H1 (cell line): Measurements from ENCODE around the gene LBHD1. TPM values are rescaled to one million over a fixed set of nuclear protein-coding genes. Genes with fewer than 3 reads are reported as not detected.

Experiments used
- CTCF ChIA-PET: fragments of 300-600 bp; sonication (Branson Sonifier 250); formaldehyde crosslinking; loops from one replicate; lab custom pipeline; 2021; ENCODE audit not compliant: partially characterized antibody; lab: Charles Lee
- POLR2A ChIA-PET: fragments of 300-600 bp; sonication (Branson Sonifier 250); formaldehyde crosslinking; loops from one replicate; lab custom pipeline; 2021; ENCODE audit warnings: inconsistent platforms; ENCODE audit not compliant: partially characterized antibody; lab: Charles Lee
- DNase-seq, 2 experiments: peaks; one replicate each; pipeline versions ENCODE4 v3.0.0 to v3.0.0-alpha.2; 2010 to 2022; ENCODE audit warnings: low spot score in 2 of 2, low read depth in 1 of 2, mixed read lengths in 1 of 2
- FAIRE-seq: peaks from 2 replicates; lab custom pipeline; 2011; peaks lifted over from hg19 to GRCh38; lab: Jason Lieb, UNC
- H2AFZ ChIP-seq: 2 replicates; pipeline ENCODE4 v1.8.1; 2012; ENCODE audit warnings: low read length, inconsistent platforms
- H2AK5ac ChIP-seq: 2 replicates; pipeline ENCODE4 v1.6.1; 2013; ENCODE audit warnings: low read depth, low read length
- H2BK120ac ChIP-seq: replicated peaks from 2 replicates; pipeline ENCODE3; 2013; ENCODE audit warnings: low read depth, low read length, inconsistent platforms
- H2BK12ac ChIP-seq: 2 replicates; pipeline ENCODE4 v1.6.1; 2013; ENCODE audit warnings: low read depth, low read length
- H2BK15ac ChIP-seq: 2 replicates; pipeline ENCODE4 v1.6.1; 2013; ENCODE audit warnings: low read length
- H2BK20ac ChIP-seq: 2 replicates; pipeline ENCODE4 v1.6.1; 2013; ENCODE audit warnings: low read length
- H2BK5ac ChIP-seq: 2 replicates; pipeline ENCODE4 v1.6.1; 2013; ENCODE audit warnings: low read depth, low read length
- H3K14ac ChIP-seq: 2 replicates; pipeline ENCODE4 v1.6.1; 2013; ENCODE audit warnings: inconsistent platforms; ENCODE audit not compliant: insufficient read length
- H3K18ac ChIP-seq: 2 replicates; pipeline ENCODE4 v1.6.1; 2013; ENCODE audit warnings: low read length; ENCODE audit errors: extremely low read depth
- H3K23ac ChIP-seq: 2 replicates; pipeline ENCODE4 v1.6.1; 2013; ENCODE audit warnings: inconsistent platforms; ENCODE audit not compliant: insufficient read length
- H3K23me2 ChIP-seq: 2 replicates; pipeline ENCODE4 v1.6.1; 2013; ENCODE audit warnings: low read depth, low read length
- H3K27ac ChIP-seq: 2 replicates; pipeline ENCODE4 v1.6.1; 2011; ENCODE audit warnings: low read depth, low read length, inconsistent platforms
- H3K27me3 ChIP-seq, 4 experiments: replicated peaks in 1 of 4; 1 replicate in 1 of 4; 2 replicates in 3 of 4; pipeline versions ENCODE4 v1.6.1 to v1.8.1; 2011 to 2013; ENCODE audit warnings: low read length in 3 of 4, mild to moderate bottlenecking in 3 of 4, inconsistent platforms in 2 of 4, mixed read lengths in 2 of 4, moderate library complexity in 1 of 4; ENCODE audit not compliant: control insufficient read depth in 3 of 4, insufficient read depth in 3 of 4; ENCODE audit errors: extremely low read depth in 1 of 4
- H3K36me3 ChIP-seq, 4 experiments: 2 replicates each; pipeline versions ENCODE4 v1.6.1 to v1.8.1; 2011 to 2013; ENCODE audit warnings: mild to moderate bottlenecking in 4 of 4, low read length in 3 of 4, moderate library complexity in 2 of 4, control low read depth in 1 of 4, inconsistent platforms in 1 of 4; ENCODE audit not compliant: insufficient read depth in 4 of 4, control insufficient read depth in 2 of 4
- H3K4ac ChIP-seq: replicated peaks from 2 replicates; pipeline ENCODE3; 2013; ENCODE audit warnings: low read length, low read depth, mixed read lengths, inconsistent platforms; ENCODE audit not compliant: insufficient read length
- H3K4me1 ChIP-seq, 4 experiments: replicated peaks in 1 of 4; 1 replicate in 1 of 4; 2 replicates in 3 of 4; pipeline versions ENCODE4 v1.6.1 to v1.8.1; 2011 to 2013; ENCODE audit warnings: low read length in 3 of 4, inconsistent platforms in 2 of 4, mixed read lengths in 1 of 4; ENCODE audit not compliant: insufficient read depth in 4 of 4, control insufficient read depth in 3 of 4
- H3K4me2 ChIP-seq, 2 experiments: 2 replicates each; pipeline versions ENCODE4 v1.6.1 to v1.8.1; 2011 to 2013; ENCODE audit warnings: low read depth in 2 of 2, low read length in 2 of 2, control low read depth in 1 of 2, inconsistent platforms in 1 of 2, mild to moderate bottlenecking in 1 of 2; ENCODE audit not compliant: insufficient read depth in 1 of 2
- H3K4me3 ChIP-seq, 4 experiments: fragments of 200-600, 300-600 bp in 1 of 4; sonication (generic), shearing (Covaris generic), sonication (Bioruptor Twin) in 1 of 4; 2 replicates each; pipeline versions ENCODE4 v1.5.1 to v1.8.1; 2011 to 2016; ENCODE audit warnings: low read length in 4 of 4, low read depth in 3 of 4, control low read depth in 2 of 4, inconsistent platforms in 2 of 4, mild to moderate bottlenecking in 2 of 4, mixed read lengths in 1 of 4, moderate library complexity in 1 of 4; ENCODE audit not compliant: insufficient read depth in 2 of 4; ENCODE audit errors: extremely low read depth in 1 of 4
- H3K56ac ChIP-seq: replicated peaks from 2 replicates; pipeline ENCODE3; 2013; ENCODE audit warnings: low read depth, mild to moderate bottlenecking, mixed read lengths, low read length, inconsistent platforms; ENCODE audit not compliant: insufficient read length
- H3K79me1 ChIP-seq: 2 replicates; pipeline ENCODE4 v1.6.1; 2013; ENCODE audit warnings: low read depth, low read length, control low read depth
- H3K79me2 ChIP-seq, 2 experiments: 2 replicates each; pipeline versions ENCODE4 v1.6.1 to v1.8.1; 2012 to 2013; ENCODE audit warnings: low read length in 2 of 2, mild to moderate bottlenecking in 2 of 2, inconsistent platforms in 1 of 2; ENCODE audit not compliant: insufficient read depth in 2 of 2, control insufficient read depth in 1 of 2
- H3K9ac ChIP-seq, 4 experiments: replicated peaks in 1 of 4; 1 replicate in 1 of 4; 2 replicates in 3 of 4; pipeline versions ENCODE4 v1.6.1 to v1.8.1; 2011 to 2013; ENCODE audit warnings: low read depth in 3 of 4, low read length in 3 of 4, control low read depth in 2 of 4, mild to moderate bottlenecking in 2 of 4, moderate library complexity in 2 of 4, inconsistent platforms in 1 of 4; ENCODE audit errors: extremely low read depth in 1 of 4
- H3K9me3 ChIP-seq, 2 experiments: 2 replicates each; pipeline versions ENCODE4 v1.6.1 to v1.8.1; 2012 to 2013; ENCODE audit warnings: mild to moderate bottlenecking in 2 of 2, moderate library complexity in 2 of 2, control low read depth in 1 of 2, inconsistent platforms in 1 of 2, low read depth in 1 of 2, low read length in 1 of 2, mixed read lengths in 1 of 2; ENCODE audit not compliant: insufficient read depth in 2 of 2
- H4K20me1 ChIP-seq, 2 experiments: replicated peaks in 1 of 2; 2 replicates each; pipeline versions ENCODE3 to v1.8.1; 2011 to 2013; ENCODE audit warnings: inconsistent platforms in 2 of 2, low read length in 2 of 2, mild to moderate bottlenecking in 1 of 2; ENCODE audit not compliant: insufficient read depth in 2 of 2, control insufficient read depth in 1 of 2
- H4K5ac ChIP-seq: 2 replicates; pipeline ENCODE4 v1.6.1; 2013; ENCODE audit warnings: low read length, low read depth, mixed read lengths, inconsistent platforms; ENCODE audit not compliant: insufficient read length
- H4K8ac ChIP-seq: 2 replicates; pipeline ENCODE4 v1.8.0; 2013; ENCODE audit warnings: mild to moderate bottlenecking, moderate library complexity, low read length, inconsistent platforms; ENCODE audit not compliant: insufficient read depth; ENCODE audit errors: extremely low read depth
- H4K91ac ChIP-seq: replicated peaks from 2 replicates; pipeline ENCODE3; 2013; ENCODE audit warnings: low read length, mixed read lengths, inconsistent platforms; ENCODE audit not compliant: insufficient read length
- CBX8 ChIP-seq: fragments of 300-800, 300-1000 bp; sonication (generic); IDR thresholded peaks from 2 replicates; pipeline ENCODE4 v1.7.1; 2016; ENCODE audit warnings: low read depth, low read length, borderline replicate concordance
- E2F6 ChIP-seq: IDR thresholded peaks from 2 replicates; pipeline ENCODE4 v1.6.1; 2012; ENCODE audit warnings: inconsistent platforms
- HDAC2 ChIP-seq, 2 experiments: fragments of 300-600 bp in 1 of 2; sonication (generic) in 1 of 2; IDR thresholded peaks; 2 replicates each; pipeline ENCODE4 v1.6.1; 2011 to 2012; ENCODE audit warnings: low read depth in 2 of 2, low read length in 2 of 2, mild to moderate bottlenecking in 2 of 2, moderate library complexity in 2 of 2, borderline replicate concordance in 1 of 2, inconsistent platforms in 1 of 2
- HDAC6 ChIP-seq: IDR thresholded peaks from one replicate; pipeline ENCODE4 v1.7.1; 2012; ENCODE audit warnings: low read depth, mild to moderate bottlenecking, inconsistent platforms, low read length, moderate library complexity
- PHF8 ChIP-seq: fragments of 200-600 bp; sonication (generic); conservative IDR thresholded peaks from 2 replicates; pipeline ENCODE4 v1.7.1; 2012; ENCODE audit warnings: low read depth, mild to moderate bottlenecking, inconsistent platforms, low read length, moderate library complexity
- POLR2AphosphoS5 ChIP-seq: IDR thresholded peaks from 2 replicates; pipeline ENCODE4 v1.6.1; 2011; ENCODE audit warnings: low read depth, low read length
- SIN3A ChIP-seq, 2 experiments: IDR thresholded peaks in 1 of 2; conservative IDR thresholded peaks in 1 of 2; 2 replicates each; pipeline ENCODE4 v1.6.1; 2011 to 2012; ENCODE audit warnings: low read length in 2 of 2, improper control_type of control experiment in 1 of 2, low read depth in 1 of 2, mild to moderate bottlenecking in 1 of 2
- SP1 ChIP-seq: IDR thresholded peaks from 2 replicates; pipeline ENCODE4 v1.6.1; 2011; ENCODE audit warnings: low read depth, low read length
- SRF ChIP-seq: IDR thresholded peaks from 2 replicates; pipeline ENCODE4 v1.6.1; 2011; ENCODE audit warnings: mild to moderate bottlenecking, low read depth, low read length, moderate library complexity
- TCF12 ChIP-seq: IDR thresholded peaks from 2 replicates; pipeline ENCODE4 v1.6.1; 2011; ENCODE audit warnings: low read depth, mild to moderate bottlenecking, low read length
- YY1 ChIP-seq: IDR thresholded peaks from 2 replicates; pipeline ENCODE4 v1.6.1; 2011; ENCODE audit warnings: low read depth, mild to moderate bottlenecking, low read length
- WGBS, 2 experiments: shearing (Covaris generic) in 1 of 2; methylation state at CpG; one replicate each; pipeline versions ENCODE4 v1.1.6 to v1.1.7; 2013 to 2015; ENCODE audit warnings: low lambda C conversion rate in 2 of 2, mixed read lengths in 2 of 2, inconsistent platforms in 1 of 2, low coverage in 1 of 2, missing lambda C conversion rate in 1 of 2; ENCODE audit not compliant: insufficient replicate concordance in 2 of 2, insufficient coverage in 1 of 2, insufficient read length in 1 of 2; ENCODE audit errors: extremely low coverage in 1 of 2, missing lambda C conversion rate in 1 of 2; 5-methylcytosine and 5-hydroxymethylcytosine counted together
- polyA plus RNA-seq, 7 experiments: library from polyadenylated mRNA; depleted of rRNA in 3 of 7; stranded (reverse) in 5 of 7; unstranded in 2 of 7; fragments of >200 nt in 5 of 7; fragments of 200-250 nt in 2 of 7; gene quantifications; 1 replicate in 5 of 7; 2 replicates in 1 of 7; 4 replicates in 1 of 7; pipeline versions ENCODE4 v1.2.1 to v1.2.3, GENCODE V29; 2011 to 2013; ENCODE audit warnings: missing spikeins in 2 of 7, mixed read lengths in 2 of 7
- total RNA-seq: library from RNA; stranded (reverse); fragmentation: NEBNext Ultra II Directional; extraction: Animal tissue kit (Norgen Biotek cat#: 25700); gene quantifications from 2 replicates; pipeline ENCODE4 v1.2.1, GENCODE V29; 2021

LBHD1 gene
- total and polyA plus RNA-seq, 2 of the 8 experiments (the other 6 are each of a cell fraction or from before 2014, with no cell fraction given), result 2.3 to 5.2 TPM

- Histone ChIP-seq H3K23me2 (peaks cover 8% of the 10 kb centered on the region), H3K4ac (no peak overlapping the region), H2BK15ac (no peak overlapping the region), H3K4me2 (no peak overlapping the region), H3K27me3 (no peaks in the 10 kb centered on the region), H3K36me3 (peaks cover 0 to 17% (median 7%) of the 10 kb centered on the region in 4 experiments; a peak in 5 of 8 replicates), H2AFZ (no peak overlapping the region), H3K18ac (no peak overlapping the region), H4K5ac (no peak overlapping the region), H2AK5ac (no peak overlapping the region), H3K4me3 (no peak overlapping the region), H3K79me1 (peaks cover 7% of the 10 kb centered on the region), H3K9me3 (no peaks in the 10 kb centered on the region), H2BK120ac (no peak overlapping the region), H2BK12ac (no peak overlapping the region), H4K91ac (no peak overlapping the region), H2BK20ac (no peak overlapping the region), H3K79me2 (peaks cover 15 to 40% of the 10 kb centered on the region in 2 experiments), H3K14ac (no peak overlapping the region), H3K9ac (no peak overlapping the region; a peak in 1 of 7 replicates), H2BK5ac (no peak overlapping the region), H3K56ac (no peak overlapping the region), H4K8ac (no peak overlapping the region; the same call in 1 of the 2 replicates), H3K4me1 (no peaks in the 10 kb centered on the region; a peak in 2 of 7 replicates), H3K27ac (no peak overlapping the region), H3K23ac (no peak overlapping the region), H4K20me1 (peaks cover 3 to 23% of the 10 kb centered on the region in 2 experiments)
- WGBS, 2 experiments, result 94% methylated on average over 11 of the region's 11 CpGs; no CpG with 5 or more reads in 1 of the 2 experiments
- POLR2A ChIA-PET, result interaction anchor here (0.6 to 50.4 kb wide), 8 partner anchors 7 to 337 kb away, joined by 3 to 2041 read pairs (median 20); partner anchors contain the start of genes B3GAT3, BSCL2, C11orf98 and CSKMT
- DNase-seq (no peak), FAIRE-seq (no peak)
- no peak for TF ChIP-seq SIN3A (conservative IDR thresholded peaks at IDR 0.05 in 1 of 2, IDR thresholded peaks at IDR 0.05 in 1 of 2; ENCODE audit: low read depth in 1 of 2, low read length in 2 of 2)
- no peak for TF ChIP-seq HDAC2 (IDR thresholded peaks at IDR 0.05; ENCODE audit: borderline replicate concordance in 1 of 2, low read depth in 2 of 2, low read length in 2 of 2)
- no peak for TF ChIP-seq E2F6
- no peak for TF ChIP-seq SP1
- no peak for TF ChIP-seq YY1
- no peak for TF ChIP-seq SRF
- TF ChIP-seq TCF12, result no peak
- TF ChIP-seq HDAC6, result no peak
- TF ChIP-seq PHF8, result no peak
- no peak for TF ChIP-seq POLR2AphosphoS5
- TF ChIP-seq CBX8, result no peak
- CTCF ChIA-PET, result interaction anchor here (0.6 to 3.2 kb wide), 9 partner anchors 14 to 1199 kb away, joined by 3 to 14 read pairs (median 3); partner anchors contain the start of gene LRRN4CL
Observed at GRCh38 chr11:62649486-62649885, 22.6 kb downstream of the LBHD1 start.
